GM21360 (cell line): ENCODE results near the gene SLC2A6.
A peak's percentile ranks its signal among the peaks of the same experiment; 100 is the strongest.

Source experiments
- ATAC-seq: cut with Tn5 transposase; IDR thresholded peaks from one replicate; pipeline ENCODE4 v1.9.1; 2021; ENCODE audit warnings: mild to moderate bottlenecking, moderate library complexity; ENCODE audit not compliant: unreplicated experiment

The SLC2A6 gene

GRCh38 chr9:133478851-133479711 is at the start of gene SLC2A6:
Gene SLC2A6 (minus strand): TSS chr9:133479099. CDS start chr9:133479059, 40 bp downstream.
- ATAC-seq = peak; percentile 79

GRCh38 chr9:133528001-133528875 is 49.3 kb upstream of the SLC2A6 start:
- ATAC-seq = no peak

GRCh38 chr9:133527444-133527920 is 48.6 kb upstream of the SLC2A6 start:
- ATAC-seq = no peak

- ATAC-seq = no peak
These were observed 47.9 kb upstream of the SLC2A6 start for GRCh38 chr9:133526721-133527321.

GRCh38 chr9:133525677-133526076 is 46.8 kb upstream of the SLC2A6 start:
- no peak for ATAC-seq

- no peak for ATAC-seq
These were observed 45.9 kb upstream of the SLC2A6 start, which contains the start of gene MYMK for GRCh38 chr9:133524679-133525228. Gene MYMK (minus strand): TSS chr9:133524959. CDS start chr9:133524844, 115 bp downstream.

GRCh38 chr9:133524146-133524545 is 45.2 kb upstream of the SLC2A6 start:
- ATAC-seq = no peak

GRCh38 chr9:133523106-133523505 is 44.2 kb upstream of the SLC2A6 start:
- ATAC-seq = no peak

GRCh38 chr9:133522073-133522910 is 43.4 kb upstream of the SLC2A6 start:
- ATAC-seq = no peak

GRCh38 chr9:133521122-133522072 is 42.5 kb upstream of the SLC2A6 start:
- no peak for ATAC-seq

- ATAC-seq = no peak
These were observed 41.4 kb upstream of the SLC2A6 start for GRCh38 chr9:133520121-133520835.

- no peak for ATAC-seq
These were observed 40.8 kb upstream of the SLC2A6 start for GRCh38 chr9:133519693-133520092.

GRCh38 chr9:133518706-133519449 is 40.0 kb upstream of the SLC2A6 start:
- ATAC-seq = no peak

GRCh38 chr9:133518200-133518599 is 39.3 kb upstream of the SLC2A6 start:
- no peak for ATAC-seq

GRCh38 chr9:133517711-133518110 is 38.8 kb upstream of the SLC2A6 start:
- no peak for ATAC-seq

- ATAC-seq = no peak
These were observed 38.1 kb upstream of the SLC2A6 start for GRCh38 chr9:133516961-133517350.

GRCh38 chr9:133516256-133516960 is 37.5 kb upstream of the SLC2A6 start:
- no peak for ATAC-seq
